GM12892 (cell line): Measurements from ENCODE around the gene TNFRSF12A.

Experiments
- DNase-seq: peaks from one replicate; pipeline ENCODE4 v3.0.0; 2011; ENCODE audit not compliant: insufficient read length
- FAIRE-seq: peaks from 2 replicates; lab custom pipeline; 2011; peaks lifted over from hg19 to GRCh38; lab: Jason Lieb, UNC
- POLR2A ChIP-seq: IDR thresholded peaks from 2 replicates; pipeline ENCODE4 v1.6.1; 2011; ENCODE audit warnings: low read depth, low read length, control low read depth
- POLR2AphosphoS5 ChIP-seq: IDR thresholded peaks from 2 replicates; pipeline ENCODE4 v1.6.1; 2011; ENCODE audit warnings: low read depth, low read length, control low read depth
- TAF1 ChIP-seq: IDR thresholded peaks from 2 replicates; pipeline ENCODE4 v1.6.1; 2011; ENCODE audit warnings: low read depth, mild to moderate bottlenecking, control low read depth, low read length, borderline replicate concordance

Gene TNFRSF12A

GRCh38 chr16:3058139-3059030 lies 38.2 kb downstream of the TNFRSF12A start:
- no peak for FAIRE-seq
- DNase-seq, result no peak
- TF ChIP-seq TAF1 (no peak), POLR2A (no peak), POLR2AphosphoS5 (no peak)

GRCh38 chr16:3059041-3059722 lies 39.0 kb downstream of the TNFRSF12A start:
- FAIRE-seq, result peak; percentile 88

GRCh38 chr16:3059723-3060242 lies 39.6 kb downstream of the TNFRSF12A start:
- FAIRE-seq (no peak), DNase-seq (no peak)
- TF ChIP-seq TAF1 (no peak), POLR2AphosphoS5 (no peak), POLR2A (no peak)

More at GRCh38 chr16:3059041-3059722, 39.0 kb downstream of the TNFRSF12A start:
- TF ChIP-seq POLR2A, result peak; percentile 40; the same call in 1 of the 2 replicates
- no peak for TF ChIP-seq TAF1
- peak; percentile 95 for DNase-seq

- FAIRE-seq, result no peak
- DNase-seq, result no peak
- TF ChIP-seq POLR2AphosphoS5, result no peak
- TF ChIP-seq TAF1, result no peak
- TF ChIP-seq POLR2A, result no peak
Observed at GRCh38 chr16:3060339-3061127, 40.4 kb downstream of the TNFRSF12A start.

- TF ChIP-seq TAF1 (no peak), POLR2A (no peak), POLR2AphosphoS5 (no peak)
- no peak for DNase-seq
- FAIRE-seq, result no peak
Observed at GRCh38 chr16:3062553-3062952, 42.4 kb downstream of the TNFRSF12A start.

- FAIRE-seq, result no peak
- TF ChIP-seq POLR2AphosphoS5 (no peak), POLR2A (no peak), TAF1 (no peak)
Observed at GRCh38 chr16:3063625-3064386, 43.6 kb downstream of the TNFRSF12A start.

GRCh38 chr16:3065069-3065741 lies 45.0 kb downstream of the TNFRSF12A start, which contains the start of gene IL32:
TSS of gene IL32 (plus strand) at chr16:3065640. CDS start at chr16:3065812, 172 bp downstream.
- TF ChIP-seq POLR2AphosphoS5 (no peak), TAF1 (no peak), POLR2A (peak; percentile 61; the same call in 1 of the 2 replicates)
- no peak for DNase-seq
- peak; percentile 73 for FAIRE-seq

More at GRCh38 chr16:3063625-3064386, 43.6 kb downstream of the TNFRSF12A start:
- DNase-seq, result no peak

GRCh38 chr16:3065742-3066439 lies 45.7 kb downstream of the TNFRSF12A start:
- TF ChIP-seq POLR2A (no peak), POLR2AphosphoS5 (no peak), TAF1 (no peak)
- DNase-seq (no peak), FAIRE-seq (peak; percentile 53)

- TF ChIP-seq TAF1 (no peak), POLR2AphosphoS5 (no peak), POLR2A (no peak)
- FAIRE-seq, result no peak
Observed at GRCh38 chr16:3066440-3066748, 46.2 kb downstream of the TNFRSF12A start.

More at GRCh38 chr16:3066440-3066748, 46.2 kb downstream of the TNFRSF12A start:
- no peak for DNase-seq
